Measurements from ENCODE around the gene KCNH4. TPM values are rescaled to one million over a fixed set of nuclear protein-coding genes. Genes with fewer than 3 reads are reported as not detected.

The KCNH4 gene
- polyA plus RNA-seq, 4 donors: 0.09 TPM; not detected in 3

Other genes starting within 250 kb of the KCNH4 start
- gene CNP, start 214.3 kb downstream of the KCNH4 start, polyA plus RNA-seq (ENCODE audit: insufficient read length in 4 of 4): 10 to 100 TPM; 63.0 to 80.3 (median 68.1) TPM
- gene DNAJC7, start 163.7 kb downstream of the KCNH4 start, polyA plus RNA-seq (ENCODE audit: insufficient read length in 4 of 4): 100 to 1,000 TPM; 134 to 148 (median 138) TPM
- 10 to 100 TPM; 51.2 to 63.5 (median 53.3) TPM for gene NKIRAS2, start 161.1 kb downstream of the KCNH4 start, polyA plus RNA-seq (ENCODE audit: insufficient read length in 4 of 4)
- 1 to 10 TPM; 3.7 to 4.1 (median 3.9) TPM for gene C17orf113, start 130.5 kb downstream of the KCNH4 start, polyA plus RNA-seq (ENCODE audit: insufficient read length in 4 of 4)
- 1 to 10 TPM; 5.6 to 7.4 (median 6.4) TPM for gene ZNF385C, start 82.7 kb downstream of the KCNH4 start, polyA plus RNA-seq (ENCODE audit: insufficient read length in 4 of 4)
- gene DHX58, start 68.4 kb downstream of the KCNH4 start, polyA plus RNA-seq (ENCODE audit: insufficient read length in 4 of 4): 1 to 10 TPM; 7.1 to 9.5 (median 8.8) TPM
- gene KAT2A, start 59.8 kb downstream of the KCNH4 start, polyA plus RNA-seq (ENCODE audit: insufficient read length in 4 of 4): 10 to 100 TPM; 55.7 to 68.5 (median 57.1) TPM
- under 1 TPM; 0.14 to 0.31 (median 0.21) TPM for gene HSPB9, start 58.3 kb downstream of the KCNH4 start, polyA plus RNA-seq (ENCODE audit: insufficient read length in 4 of 4)
- 100 to 1,000 TPM; 131 to 164 (median 140) TPM for gene RAB5C, start 26.2 kb downstream of the KCNH4 start, polyA plus RNA-seq (ENCODE audit: insufficient read length in 4 of 4)
- not detected for gene HCRT, start 4.3 kb upstream of the KCNH4 start, polyA plus RNA-seq (ENCODE audit: insufficient read length in 4 of 4)
- gene GHDC, start 13.4 kb upstream of the KCNH4 start, polyA plus RNA-seq (ENCODE audit: insufficient read length in 4 of 4): 10 to 100 TPM; 11.5 to 23.7 (median 16.8) TPM
- 10 to 100 TPM; 40.3 to 46.7 (median 42.0) TPM for gene STAT5B, start 95.2 kb upstream of the KCNH4 start, polyA plus RNA-seq (ENCODE audit: insufficient read length in 4 of 4)
- 1 to 10 TPM; 5.7 to 6.8 (median 6.4) TPM for gene STAT5A, start 107.4 kb upstream of the KCNH4 start, polyA plus RNA-seq (ENCODE audit: insufficient read length in 4 of 4)
- gene STAT3, start 207.3 kb upstream of the KCNH4 start, polyA plus RNA-seq (ENCODE audit: insufficient read length in 4 of 4): 10 to 100 TPM; 59.8 to 63.4 (median 60.4) TPM
- gene CAVIN1, start 242.1 kb upstream of the KCNH4 start, polyA plus RNA-seq (ENCODE audit: insufficient read length in 4 of 4): 10 to 100 TPM; 64.8 to 82.0 (median 68.3) TPM